Measurements from ENCODE around the gene ACSM3. TPM values are rescaled to one million over a fixed set of nuclear protein-coding genes. Genes with fewer than 3 reads are reported as not detected.

Gene ACSM3
- total and polyA plus RNA-seq, 10 of the 15 experiments (the other 5 are each of a cell fraction or from before 2014, with no cell fraction given) = 4.9 to 21.0 (median 7.0) TPM

DNA sequence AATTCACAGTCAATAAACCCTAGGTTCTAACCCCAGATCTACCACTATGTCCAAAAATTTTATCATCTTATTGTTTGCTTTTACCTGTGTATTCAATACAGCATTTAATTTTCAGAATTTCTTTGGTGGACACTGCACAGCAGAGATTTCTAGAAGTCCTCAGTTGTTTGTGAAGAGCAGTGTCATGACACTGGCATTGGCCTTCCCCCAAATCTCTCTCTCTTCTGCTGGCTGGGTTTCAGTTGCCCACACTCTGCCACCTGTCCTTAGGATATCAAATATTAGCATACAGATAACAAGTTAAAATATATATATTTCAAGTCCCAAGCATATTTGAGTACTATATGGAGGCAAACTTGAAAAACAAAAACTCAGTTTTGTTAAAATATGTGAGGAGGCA is 20.2 kb upstream of the ACSM3 start:
- no peaks in the 10 kb centered on the region for H3K27me3 ChIP-seq (replicated peaks in 1 of 2; ENCODE audit: control insufficient read depth in 2 of 2, insufficient read depth in 2 of 2, low read length in 1 of 2)
- peaks cover 4% of the 10 kb centered on the region; the same call in 1 of the 2 replicates for H3K4me1 ChIP-seq (ENCODE audit: control insufficient read depth, insufficient read depth, low read length)
- H3K9me3 ChIP-seq (replicated peaks; ENCODE audit: control insufficient read depth, insufficient read depth, low read length) = no peaks in the 10 kb centered on the region; the same call in 1 of the 3 replicates
- no peaks in the 10 kb centered on the region for H4K20me1 ChIP-seq (ENCODE audit: control insufficient read depth, insufficient read depth)
- intact Hi-C loops (cut with micrococcal nuclease; ENCODE audit: unreplicated experiment) = no loop called here
- H3K4me3 ChIP-seq = no peak overlapping the region
- in situ Hi-C loops (cut with MboI) = no loop called here
- ChIA-PET CTCF (no interaction called here), POLR2A (no interaction called here), SMC1A (ENCODE audit: uncharacterized antibody, unreplicated experiment) (no interaction called here), RAD21 (ENCODE audit: unreplicated experiment) (no interaction called here)
- no peak for DNase-seq (ENCODE audit: low read depth, low spot score)
- TF ChIP-seq NFYB (IDR thresholded peaks at IDR 0.05; ENCODE audit: insufficient read depth, low read depth, low read length) (no peak), BACH1 (IDR thresholded peaks at IDR 0.05; ENCODE audit: borderline replicate concordance) (no peak), IRF4 (IDR thresholded peaks at IDR 0.05; ENCODE audit: low read depth, low read length) (no peak), TCF7 (IDR thresholded peaks at IDR 0.05; ENCODE audit: borderline replicate concordance) (no peak), CREB1 (IDR thresholded peaks at IDR 0.05; ENCODE audit: low read depth) (no peak), CBFB (IDR thresholded peaks at IDR 0.05; ENCODE audit: low read depth) (no peak), HDAC6 (IDR thresholded peaks at IDR 0.05; ENCODE audit: unreplicated experiment) (no peak), BRCA1 (IDR thresholded peaks at IDR 0.05; ENCODE audit: low read depth, low read length) (no peak), EED (IDR thresholded peaks at IDR 0.05; ENCODE audit: low read depth) (no peak), SREBF1 (IDR thresholded peaks at IDR 0.05; ENCODE audit: low read length) (no peak)
- TF ChIP-seq, protein P1, sequence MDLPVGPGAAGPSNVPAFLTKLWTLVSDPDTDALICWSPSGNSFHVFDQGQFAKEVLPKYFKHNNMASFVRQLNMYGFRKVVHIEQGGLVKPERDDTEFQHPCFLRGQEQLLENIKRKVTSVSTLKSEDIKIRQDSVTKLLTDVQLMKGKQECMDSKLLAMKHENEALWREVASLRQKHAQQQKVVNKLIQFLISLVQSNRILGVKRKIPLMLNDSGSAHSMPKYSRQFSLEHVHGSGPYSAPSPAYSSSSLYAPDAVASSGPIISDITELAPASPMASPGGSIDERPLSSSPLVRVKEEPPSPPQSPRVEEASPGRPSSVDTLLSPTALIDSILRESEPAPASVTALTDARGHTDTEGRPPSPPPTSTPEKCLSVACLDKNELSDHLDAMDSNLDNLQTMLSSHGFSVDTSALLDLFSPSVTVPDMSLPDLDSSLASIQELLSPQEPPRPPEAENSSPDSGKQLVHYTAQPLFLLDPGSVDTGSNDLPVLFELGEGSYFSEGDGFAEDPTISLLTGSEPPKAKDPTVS (IDR thresholded peaks at IDR 0.05; ENCODE audit: low read depth, low read length) = no peak
- TF ChIP-seq, protein P2, sequence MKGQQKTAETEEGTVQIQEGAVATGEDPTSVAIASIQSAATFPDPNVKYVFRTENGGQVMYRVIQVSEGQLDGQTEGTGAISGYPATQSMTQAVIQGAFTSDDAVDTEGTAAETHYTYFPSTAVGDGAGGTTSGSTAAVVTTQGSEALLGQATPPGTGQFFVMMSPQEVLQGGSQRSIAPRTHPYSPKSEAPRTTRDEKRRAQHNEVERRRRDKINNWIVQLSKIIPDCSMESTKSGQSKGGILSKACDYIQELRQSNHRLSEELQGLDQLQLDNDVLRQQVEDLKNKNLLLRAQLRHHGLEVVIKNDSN (IDR thresholded peaks at IDR 0.05; ENCODE audit: borderline replicate concordance, extremely low read length, insufficient read depth, low read depth, low read length) = no peak
- no peak overlapping the region for H3K27ac ChIP-seq (ENCODE audit: control insufficient read depth, insufficient read depth)
- no TSS peak for BruUV-seq (replicated peaks)
- no peak for FAIRE-seq
- peaks cover 26% of the 10 kb centered on the region for H3K79me2 ChIP-seq (ENCODE audit: control insufficient read depth, insufficient read depth, low read length)
- no peak overlapping the region for H3K9ac ChIP-seq (ENCODE audit: control insufficient read depth, insufficient read depth, low read length)
- no peak overlapping the region for H2AFZ ChIP-seq (ENCODE audit: control insufficient read depth, low read depth, low read length)
- H3K36me3 ChIP-seq (ENCODE audit: control insufficient read depth in 2 of 2, insufficient read depth in 2 of 2, low read length in 1 of 2) = peaks cover 0 to 6% of the 10 kb centered on the region in 2 experiments; a peak in 1 of 4 replicates
- no peak overlapping the region for H3K4me2 ChIP-seq (ENCODE audit: control insufficient read depth, insufficient read depth)
- ATAC-seq = no peak
